Fibroblast of upper back skin (primary cell): ENCODE results near the gene NUP62.
A peak's percentile ranks its signal among the peaks of the same experiment; 100 is the strongest.
"Not testable (repeated sequence)": the region's sequence is repeated elsewhere in the genome, so short reads cannot be mapped to it uniquely, and the experiment has no call there.

ENCODE experiments used
- DNase-seq: peaks from one replicate; pipeline ENCODE4 v3.0.0-alpha.2; 2013

Gene NUP62

DNA sequence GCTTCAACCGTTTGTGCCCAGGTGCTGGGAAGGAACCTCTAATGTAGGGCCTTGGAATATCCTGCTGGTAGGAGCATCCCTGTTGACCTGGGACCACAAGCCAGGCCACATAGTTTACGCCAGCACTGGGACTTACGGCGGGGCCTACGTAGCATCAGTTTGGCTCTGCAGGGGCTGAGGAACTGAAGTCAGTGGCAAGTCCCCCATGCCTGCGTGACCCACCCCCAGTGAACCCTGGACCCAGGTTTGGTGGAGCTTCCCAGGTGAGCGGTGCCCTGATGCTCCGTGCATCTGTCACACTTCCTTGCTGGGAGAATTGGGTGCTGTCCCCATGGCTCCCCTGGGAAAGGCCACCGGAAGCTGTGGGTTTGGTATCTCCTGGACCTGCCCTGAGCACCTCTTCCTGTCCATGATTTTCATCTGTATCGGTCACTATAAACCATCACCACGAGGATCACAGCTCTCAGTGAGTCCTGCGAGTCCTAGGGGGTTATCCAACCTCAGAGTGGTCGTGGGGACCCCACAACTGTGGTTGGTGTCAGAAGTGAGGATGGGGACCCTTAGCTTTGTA is 21.7 kb upstream of the NUP62 start:
- no peak for DNase-seq

DNA sequence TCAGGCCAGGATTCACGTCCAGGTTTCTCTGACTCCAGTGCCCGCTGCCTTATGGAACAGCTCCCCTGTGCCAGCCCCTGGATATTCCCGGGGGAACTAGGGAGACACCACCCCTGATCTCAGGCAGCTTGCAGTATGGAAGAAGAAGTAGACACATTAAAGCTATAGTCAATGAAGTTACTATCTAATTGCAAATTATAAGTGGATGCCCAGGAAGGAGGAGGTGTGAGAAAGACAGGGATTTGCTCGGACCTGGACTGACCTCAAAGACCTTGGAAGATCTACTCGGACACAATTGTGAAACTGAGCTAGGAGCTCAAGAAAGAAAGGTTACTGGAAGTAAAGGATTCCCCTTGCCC is 21.3 kb upstream of the NUP62 start:
- DNase-seq: no peak

DNA sequence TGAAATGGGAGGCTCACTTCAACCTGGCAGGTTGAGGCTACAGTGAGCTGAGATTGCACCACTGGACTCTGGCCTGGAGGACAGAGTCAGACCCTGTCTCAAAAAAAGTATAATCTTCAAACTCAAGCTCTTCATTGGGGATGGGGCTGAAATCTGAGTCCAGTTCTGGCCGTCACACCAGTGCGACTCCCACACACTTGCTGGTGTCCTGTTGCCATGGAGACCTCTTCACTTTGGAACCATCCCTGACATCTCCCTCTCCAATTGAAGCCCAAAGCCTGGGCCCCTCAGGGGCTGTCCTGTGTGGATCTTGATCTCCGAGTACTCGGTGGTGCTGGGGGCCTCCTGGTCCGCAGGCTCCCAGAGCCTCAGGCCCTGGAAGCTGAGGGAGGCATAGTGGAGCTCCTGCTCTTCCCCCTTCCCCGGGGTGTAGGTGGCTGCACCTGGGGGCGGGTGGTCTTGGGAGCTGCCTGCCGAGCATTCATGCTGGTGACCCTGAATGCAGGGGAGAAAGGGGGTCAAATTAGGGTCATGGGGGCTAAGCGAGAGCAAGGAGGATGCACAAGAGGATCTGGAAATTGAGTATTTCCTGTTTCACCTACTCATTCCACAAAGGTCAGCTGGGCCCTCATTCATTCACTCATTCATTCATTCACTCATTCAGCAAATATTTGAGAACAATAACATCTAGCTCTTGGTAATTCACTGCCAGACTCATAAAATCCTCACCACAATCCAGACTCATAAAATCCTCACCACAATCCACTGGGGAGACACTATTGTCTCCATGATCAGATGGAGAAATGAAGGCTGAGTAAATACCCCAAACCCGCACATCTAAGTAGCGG is 20.7 kb upstream of the NUP62 start:
- no peak for DNase-seq

DNA sequence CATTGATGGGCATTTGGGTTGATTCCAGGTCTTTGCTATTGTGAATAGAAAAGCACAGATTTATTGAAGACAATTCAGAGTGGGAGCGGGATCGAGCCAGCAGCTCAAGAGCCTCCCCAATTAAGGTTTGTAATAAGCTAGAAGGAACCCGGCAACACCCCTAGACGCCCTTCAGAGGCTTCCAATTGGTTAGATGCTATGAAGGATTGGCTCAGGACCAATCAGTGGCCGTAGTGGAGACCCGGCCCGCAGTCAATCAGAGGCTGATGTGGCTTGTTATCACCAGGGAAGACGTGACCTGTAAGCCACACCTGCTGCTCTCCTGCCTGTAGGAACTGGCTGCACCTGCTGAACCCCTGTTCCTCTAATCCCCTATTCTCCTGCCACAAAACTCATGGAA is 17.1 kb upstream of the NUP62 start:
- DNase-seq: no peak

DNA sequence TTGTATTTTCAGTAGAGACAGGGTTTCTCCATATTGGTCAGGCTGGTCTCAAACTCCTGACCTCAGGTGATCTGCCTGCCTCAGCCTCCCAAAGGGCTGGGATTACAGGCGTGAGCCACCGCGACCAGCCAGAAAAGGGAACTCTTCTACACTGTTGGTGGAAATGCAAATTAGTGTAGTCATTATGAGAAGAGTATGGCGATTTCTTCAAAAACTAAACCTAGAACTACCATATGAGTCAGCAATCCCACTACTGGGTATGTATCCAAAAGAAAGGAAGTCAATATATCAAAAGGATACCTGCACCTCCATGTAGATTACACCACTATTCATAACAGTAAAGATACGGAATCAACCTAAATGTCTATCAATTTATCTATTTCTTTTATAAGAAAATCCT is 15.3 kb upstream of the NUP62 start:
- not testable (repeated sequence) for DNase-seq

DNA sequence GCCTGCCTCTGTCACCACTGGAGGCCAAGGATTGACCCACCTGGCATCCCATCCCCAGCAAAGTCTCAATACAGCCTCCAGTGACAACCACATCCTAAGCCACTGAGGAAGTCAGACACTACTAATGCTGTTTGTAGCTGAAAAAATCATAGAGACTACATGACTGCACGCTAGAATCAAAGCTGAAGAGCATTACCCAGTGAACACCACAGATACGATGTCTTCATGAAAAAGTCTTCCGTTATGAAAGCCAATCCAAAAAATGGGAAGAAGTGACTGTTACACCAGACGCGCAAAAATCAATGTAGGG is 11.1 kb upstream of the NUP62 start:
- no peak for DNase-seq

DNA sequence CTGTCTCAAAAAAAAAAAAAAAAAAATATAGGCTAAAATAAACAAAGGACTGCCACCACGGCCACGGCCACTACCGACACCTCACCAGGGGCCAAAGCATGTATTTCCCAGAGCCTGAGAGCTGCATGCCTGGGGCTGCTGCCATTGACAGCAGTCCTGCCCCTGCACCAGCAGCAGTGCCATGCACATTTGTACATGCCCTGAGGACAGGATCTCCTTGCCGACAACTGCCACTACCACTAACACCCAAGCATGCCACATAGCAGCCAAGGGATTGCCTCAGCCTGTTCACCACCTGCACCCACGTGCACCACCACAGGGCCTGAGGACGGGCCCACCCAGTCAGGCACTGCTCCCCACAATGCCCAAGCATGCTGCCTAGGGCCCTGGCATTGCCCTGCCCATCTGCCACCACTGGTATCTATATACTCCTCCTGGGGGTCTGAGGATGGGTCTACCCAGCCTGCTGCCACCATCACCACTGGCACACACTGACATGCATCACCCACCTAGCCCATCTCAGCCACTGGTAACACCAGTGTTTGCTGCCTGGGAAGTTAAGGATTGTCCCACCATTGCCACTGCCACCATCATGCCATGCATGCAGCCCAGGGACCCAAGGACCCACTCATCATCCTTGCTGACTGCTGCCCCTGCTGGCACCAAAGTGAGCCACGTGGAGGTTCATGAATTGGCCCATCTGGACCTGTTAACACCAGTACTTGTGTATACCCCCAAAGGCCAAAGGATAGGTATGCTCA is 10.6 kb upstream of the NUP62 start:
- DNase-seq: no peak

DNA sequence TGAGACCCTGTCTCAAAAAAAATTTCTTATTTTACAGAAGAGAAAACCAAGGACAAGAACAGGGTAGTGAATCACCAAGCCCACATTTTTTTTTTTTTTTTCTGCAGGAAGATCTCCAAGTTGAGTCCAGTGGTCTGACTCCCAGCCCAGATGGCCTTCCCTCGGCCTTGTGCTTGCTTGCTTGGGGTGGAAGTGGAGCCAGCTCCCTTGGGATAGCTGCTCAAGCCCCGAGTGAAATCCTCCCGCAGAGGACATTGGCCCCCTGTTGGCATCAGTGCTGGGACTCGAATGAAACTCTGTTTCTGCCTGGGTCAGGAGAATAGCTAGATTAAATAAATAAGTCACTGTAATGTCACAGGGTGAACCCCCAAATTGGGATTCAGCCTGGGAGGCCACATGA is 9.4 kb upstream of the NUP62 start:
- DNase-seq: no peak

DNA sequence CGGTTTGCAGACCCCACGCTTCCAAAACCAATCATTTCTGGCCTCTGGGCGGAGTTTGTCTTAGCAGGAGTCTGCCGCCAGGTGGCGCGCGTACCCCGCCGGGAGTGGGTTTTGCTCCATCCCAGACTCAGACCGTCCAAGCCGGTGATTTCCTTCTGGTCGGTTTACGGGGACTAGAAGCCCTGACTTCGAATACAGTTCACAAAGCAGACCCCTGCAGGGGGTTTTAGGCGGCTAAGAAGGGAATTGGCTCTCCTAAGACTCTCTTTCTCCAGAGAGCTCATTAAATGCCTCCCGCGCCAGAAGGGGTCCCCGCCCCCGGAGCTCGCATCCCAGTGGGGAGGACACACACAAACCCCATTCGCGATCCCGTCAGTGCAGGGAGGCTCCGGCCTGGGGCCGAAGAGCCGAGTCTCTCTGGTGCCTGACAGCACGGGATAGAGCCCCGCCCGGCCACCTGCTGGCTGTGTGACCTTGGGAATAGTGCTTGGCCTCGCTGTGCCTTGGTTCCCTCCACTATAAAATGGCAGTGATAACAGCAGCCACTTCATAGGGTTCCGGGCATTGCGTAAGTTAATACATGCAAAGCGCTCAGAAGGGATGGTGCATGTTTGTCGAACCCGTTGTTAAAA is 8.6 kb upstream of the NUP62 start:
- peak; percentile 65 for DNase-seq

DNA sequence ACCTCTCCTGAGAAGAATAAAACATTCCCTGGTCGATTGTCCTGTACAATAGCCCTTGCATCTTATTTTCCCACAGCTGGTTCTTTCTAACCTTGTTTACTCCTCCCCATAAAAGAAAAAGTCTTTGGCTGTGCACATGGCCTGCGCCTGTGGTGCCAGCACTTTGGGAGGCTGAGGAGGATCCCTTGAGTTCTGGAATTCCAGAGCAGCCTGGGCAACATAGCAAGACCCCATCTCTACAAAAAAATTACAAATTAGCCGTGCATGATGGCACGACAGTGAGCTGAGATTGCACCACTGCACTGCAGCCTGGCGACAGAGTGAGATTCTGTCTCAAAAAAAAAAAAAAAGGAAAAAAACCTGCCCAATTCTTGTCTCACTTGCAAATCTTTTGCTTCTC is 7.2 kb upstream of the NUP62 start:
- DNase-seq: no peak

DNA sequence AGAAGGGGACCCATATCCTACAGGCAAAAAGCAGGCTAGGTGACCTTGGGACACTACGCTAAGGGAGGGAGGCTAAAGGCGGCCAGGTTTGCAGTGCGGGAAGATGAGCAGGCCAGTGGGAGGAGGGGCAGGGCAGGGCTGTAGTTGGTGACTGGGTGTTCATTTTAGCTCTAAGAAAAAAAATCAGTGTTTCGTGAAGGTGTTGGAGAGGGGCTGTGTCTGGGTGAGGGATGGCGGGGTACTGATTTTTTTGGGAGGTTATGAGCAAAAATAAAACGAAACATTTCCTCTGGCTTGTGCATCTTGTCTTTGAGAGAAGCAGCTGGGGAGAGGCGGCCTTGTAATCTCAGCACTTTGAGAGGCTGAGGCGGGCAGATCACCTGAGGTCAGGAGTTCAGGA is 4.3 kb upstream of the NUP62 start:
- no peak for DNase-seq

DNA sequence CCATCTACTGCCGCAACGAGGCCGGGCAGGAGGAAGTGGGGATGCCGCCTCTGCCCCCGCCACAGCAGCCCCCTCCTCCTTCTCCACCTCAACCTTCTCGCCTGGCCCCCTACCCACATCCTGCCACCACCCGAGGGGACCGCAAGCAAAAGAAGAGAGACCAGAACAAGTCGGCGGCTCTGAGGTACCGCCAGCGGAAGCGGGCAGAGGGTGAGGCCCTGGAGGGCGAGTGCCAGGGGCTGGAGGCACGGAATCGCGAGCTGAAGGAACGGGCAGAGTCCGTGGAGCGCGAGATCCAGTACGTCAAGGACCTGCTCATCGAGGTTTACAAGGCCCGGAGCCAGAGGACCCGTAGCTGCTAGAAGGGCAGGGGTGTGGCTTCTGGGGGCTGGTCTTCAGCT is 3.4 kb upstream of the NUP62 start:
- DNase-seq: no peak

DNA sequence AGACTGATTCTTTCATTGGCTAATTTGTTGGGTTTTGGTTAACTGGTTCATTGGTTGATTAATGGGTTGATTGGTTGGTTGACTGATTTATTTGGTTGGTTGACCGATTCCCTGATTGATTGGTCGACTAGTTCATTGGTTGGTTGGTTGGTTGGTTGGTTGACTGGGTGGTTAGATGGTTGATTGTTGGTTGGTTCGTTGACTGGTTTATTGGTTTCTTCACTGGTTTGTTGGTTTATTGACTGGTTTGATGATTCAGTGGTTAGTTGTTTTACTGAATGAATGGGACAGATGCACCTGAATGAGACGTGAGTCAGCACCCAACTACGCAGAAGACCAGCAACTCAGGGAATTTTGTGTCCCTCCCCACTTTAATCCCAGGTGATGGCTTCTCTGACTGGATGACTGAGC is 2.7 kb upstream of the NUP62 start:
- DNase-seq: no peak

DNA sequence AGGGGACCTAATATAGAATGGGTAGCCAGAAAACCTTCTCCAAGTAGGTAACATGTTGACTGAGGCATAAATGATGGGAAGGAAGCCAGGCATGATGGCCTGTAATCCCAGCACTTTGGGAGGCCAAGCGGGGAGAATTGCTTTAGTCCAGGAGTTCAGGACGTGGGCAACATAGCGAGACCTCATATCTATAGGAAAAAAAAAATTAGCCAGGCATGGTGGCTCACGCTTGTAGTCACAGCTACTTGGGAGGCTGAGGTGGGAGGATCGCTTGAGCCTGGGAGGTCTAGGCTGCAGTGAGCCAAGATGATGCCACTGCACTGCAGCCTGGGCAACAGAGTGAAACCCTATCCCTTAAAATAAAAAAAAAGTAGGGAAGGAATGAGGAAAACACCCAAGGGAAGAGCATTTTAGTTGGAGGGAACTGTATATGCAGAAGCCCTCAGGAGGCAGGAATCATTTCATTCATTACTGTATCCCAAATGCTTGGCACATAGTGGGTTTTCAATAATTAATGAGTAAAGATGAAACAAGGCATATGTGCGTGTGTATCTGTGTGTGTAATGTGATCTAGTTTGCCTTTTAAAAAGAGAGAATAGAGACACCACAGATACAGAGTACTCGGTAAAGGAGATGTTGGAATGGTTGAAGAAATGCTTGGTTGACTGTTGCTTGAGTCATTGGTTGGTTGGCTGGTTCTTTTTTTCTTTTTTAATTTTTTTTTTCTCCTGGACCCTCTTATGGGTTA is 2.2 kb upstream of the NUP62 start:
- no peak for DNase-seq

DNA sequence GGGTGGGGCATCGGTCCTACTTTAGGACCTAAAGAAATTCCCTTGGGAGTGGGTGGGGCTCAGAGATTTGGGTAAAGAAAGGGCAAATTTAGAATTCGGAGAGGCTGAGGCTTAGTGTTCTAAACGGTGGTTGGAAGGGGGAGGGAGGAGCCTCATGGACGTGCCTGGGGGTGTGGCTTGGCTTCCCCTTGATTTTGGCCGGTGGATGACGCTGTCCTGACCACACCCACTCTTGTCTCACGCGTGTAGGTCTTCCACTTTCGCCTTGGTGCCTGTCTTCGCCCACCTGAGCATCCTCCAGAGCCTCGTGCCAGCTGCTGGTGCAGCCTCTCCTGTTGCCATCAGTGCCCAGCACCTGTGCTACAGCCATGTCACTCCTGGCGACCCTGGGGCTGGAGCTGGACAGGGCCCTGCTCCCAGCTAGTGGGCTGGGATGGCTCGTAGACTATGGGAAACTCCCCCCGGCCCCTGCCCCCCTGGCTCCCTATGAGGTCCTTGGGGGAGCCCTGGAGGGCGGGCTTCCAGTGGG is 1.2 kb upstream of the NUP62 start:
- DNase-seq: peak; percentile 35

DNA sequence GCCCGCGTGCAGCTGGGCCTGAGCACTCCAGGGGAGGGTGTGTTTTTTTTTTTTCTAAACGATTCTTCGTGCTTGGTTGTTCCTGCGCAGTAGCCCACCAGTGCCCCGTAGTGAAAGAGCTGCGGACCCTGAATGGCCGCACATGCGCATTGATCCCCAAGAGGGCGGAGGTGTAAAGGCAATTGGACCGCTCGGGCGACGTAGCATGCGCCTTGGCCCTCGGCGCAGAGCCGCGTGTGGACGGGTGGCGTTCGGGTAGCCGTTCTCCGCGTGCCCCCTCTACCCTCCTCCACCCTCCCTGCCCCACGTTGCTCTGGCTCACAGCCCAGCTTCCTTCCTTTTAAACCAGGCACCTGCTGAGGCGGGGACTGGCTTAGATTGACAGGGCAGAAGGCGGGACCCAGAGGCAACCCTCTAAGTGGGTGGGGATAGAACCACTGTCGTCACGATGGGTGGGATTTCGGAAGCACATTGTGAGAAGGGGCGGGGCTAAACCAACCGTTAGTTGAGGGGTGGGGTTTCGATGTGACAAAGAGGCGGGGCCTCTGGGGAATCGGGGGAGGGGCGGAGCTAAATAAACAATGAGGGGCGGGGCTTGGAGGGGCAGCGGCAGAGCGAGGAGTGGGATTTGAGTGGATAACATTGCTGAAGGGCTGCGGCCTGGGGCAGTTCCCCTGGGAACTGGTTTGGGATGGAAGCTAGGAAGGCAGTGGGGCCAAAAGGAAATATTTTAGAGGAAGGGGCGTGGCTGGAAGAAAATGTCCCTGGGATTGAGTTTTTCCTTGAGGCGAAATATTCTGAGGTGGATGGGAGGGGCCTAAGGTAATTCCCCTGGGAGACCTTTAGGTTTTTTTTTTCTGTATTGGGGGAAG is 543 bp upstream of the NUP62 start:
- peak; percentile 94 for DNase-seq

DNA sequence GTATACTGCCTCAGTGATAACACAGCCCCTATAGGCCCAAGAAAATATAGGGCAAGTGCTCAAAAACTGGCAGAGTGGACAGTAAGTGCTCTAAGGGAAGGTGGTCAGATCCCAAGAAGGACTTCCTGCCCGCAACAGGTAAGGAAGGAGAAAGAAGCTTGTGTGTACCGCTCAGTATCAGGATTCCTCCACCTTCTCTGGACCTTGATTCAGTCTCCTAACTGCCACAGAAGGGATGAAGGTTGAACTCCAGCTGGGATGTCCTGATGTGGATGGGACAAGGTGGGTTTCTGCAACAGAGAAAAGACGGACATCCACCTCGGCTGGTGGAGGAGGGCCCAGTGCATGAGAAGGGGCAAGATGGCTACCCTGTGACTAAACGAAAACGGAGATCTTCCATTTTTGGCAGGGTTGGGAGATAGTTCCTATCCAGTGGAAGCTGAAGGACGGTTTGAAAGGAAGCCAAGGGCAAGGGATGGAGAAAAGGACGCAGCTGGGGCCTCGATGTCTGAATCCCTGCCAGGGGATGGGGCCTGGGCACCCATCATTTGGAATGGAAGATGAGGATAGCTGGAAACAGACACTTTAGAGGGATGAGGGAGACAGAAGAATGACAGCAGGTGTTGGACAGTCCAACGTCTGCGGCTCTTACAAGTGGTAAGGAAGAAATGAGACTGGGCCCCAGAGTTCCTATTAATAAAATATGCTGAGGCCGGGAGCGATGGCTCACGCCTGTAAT is 1.6 kb downstream of the NUP62 start:
- DNase-seq: no peak

DNA sequence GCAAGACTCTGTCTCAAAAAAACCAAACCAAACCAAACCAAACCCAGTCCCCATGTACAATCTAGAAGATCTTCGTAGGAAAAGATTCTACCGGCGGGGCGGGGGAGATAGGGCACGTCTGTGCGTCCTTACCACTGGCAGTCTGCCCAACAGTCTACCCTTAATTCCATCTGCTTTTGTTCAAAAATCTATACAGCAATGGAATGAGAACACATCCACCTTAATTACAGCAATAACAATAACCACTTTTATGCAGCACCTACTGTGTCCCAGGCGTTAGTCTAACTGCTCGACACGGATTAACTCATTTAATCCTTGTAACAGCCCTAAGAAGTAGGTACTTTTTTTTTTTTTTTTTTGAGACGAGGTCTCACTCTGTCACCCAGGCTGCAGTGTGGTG is 2.8 kb downstream of the NUP62 start:
- no peak for DNase-seq

DNA sequence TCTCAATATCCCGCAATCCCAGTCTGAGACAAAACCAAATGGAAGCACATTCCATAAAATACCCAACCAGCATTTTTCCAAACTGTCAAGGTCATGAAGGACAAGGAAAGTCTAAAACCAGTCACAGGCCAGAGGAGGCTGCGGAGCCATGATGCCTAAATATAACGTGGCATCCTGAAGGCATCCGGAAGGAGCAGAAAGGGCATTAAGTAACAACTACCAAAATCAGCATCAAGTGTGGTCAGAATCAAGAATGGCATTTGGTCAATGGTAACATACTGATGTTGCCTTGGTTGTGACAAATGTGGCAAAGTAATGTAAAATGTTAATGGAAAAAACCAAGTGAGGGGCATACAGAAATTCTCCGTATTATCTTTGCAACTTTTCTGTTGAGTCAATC is 3.8 kb downstream of the NUP62 start:
- no peak for DNase-seq

DNA sequence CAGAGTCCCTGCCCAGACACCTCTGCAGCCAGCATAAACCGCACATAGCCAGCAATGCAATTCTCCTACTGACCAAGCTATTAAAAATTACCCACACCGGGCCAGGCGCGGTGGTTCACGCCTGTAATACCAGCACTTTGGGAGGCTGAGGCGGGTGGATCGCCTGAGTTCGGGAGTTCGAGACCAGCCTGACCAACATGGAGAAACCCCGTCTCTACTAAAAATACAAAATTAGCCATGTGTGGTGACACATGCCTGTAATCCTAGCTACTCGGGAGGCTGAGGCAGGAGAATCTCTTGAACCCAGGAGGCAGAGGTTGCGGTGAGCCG is 4.5 kb downstream of the NUP62 start:
- not testable (repeated sequence) for DNase-seq
